ENCODE results near the gene FBXW8. TPM values are rescaled to one million over a fixed set of nuclear protein-coding genes. Genes with fewer than 3 reads are reported as not detected.

The FBXW8 gene
- total RNA-seq, 1 experiment from 2014 or later = 15.3 TPM

DNA sequence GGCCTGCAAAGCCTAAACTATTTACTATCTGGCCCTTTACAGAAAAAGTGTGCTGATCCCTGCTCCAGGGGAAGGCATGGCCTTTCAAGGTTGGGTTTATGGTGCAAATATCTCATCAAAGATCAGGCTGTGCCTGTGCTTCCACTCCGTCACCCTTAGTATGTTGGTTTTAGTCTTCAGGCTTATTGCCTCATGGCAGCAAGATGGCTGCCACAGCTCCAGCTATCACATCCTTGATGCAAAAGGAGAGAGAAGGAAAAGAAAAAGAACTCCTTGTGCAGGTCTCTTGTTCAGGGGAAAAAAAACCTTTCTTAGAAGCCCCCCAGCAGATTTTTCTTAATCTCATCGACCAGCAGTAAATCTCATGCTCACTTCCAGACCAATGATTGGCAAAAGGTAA, 20.4 kb upstream of the FBXW8 start:
- no peak overlapping the region for H2BK12ac ChIP-seq (ENCODE audit: insufficient read length, low read depth, low read length)
- no peak overlapping the region for H3K9ac ChIP-seq (ENCODE audit: extremely low read depth, insufficient read length, low read length)
- WGBS (ENCODE audit: extremely low coverage, insufficient read length, low lambda C conversion rate) = no CpG with 5 or more reads among the region's 2 CpGs

More for the DNA sequence above, 20.4 kb upstream of the FBXW8 start:
- Mint-ChIP-seq H3K9me3 (no peaks in the 10 kb centered on the region), H3K4me1 (peaks cover 2 to 3% of the 10 kb centered on the region in 2 experiments; a peak in 2 of 4 replicates), H3K36me3 (ENCODE audit: insufficient read depth in 1 of 3, low read depth in 3 of 3) (no peaks in the 10 kb centered on the region), H3K27me3 (ENCODE audit: low read depth) (peaks cover 35% of the 10 kb centered on the region), H3K4me3 (no peak overlapping the region), H3K27ac (no peak overlapping the region)
- Histone ChIP-seq H3K23me2 (ENCODE audit: insufficient read length, low read depth, low read length, poor library complexity, severe bottlenecking) (no peaks in the 10 kb centered on the region), H2BK20ac (ENCODE audit: low read depth, low read length, poor library complexity, severe bottlenecking) (no peak overlapping the region), H4K91ac (ENCODE audit: insufficient read length, low read depth, low read length) (no peak overlapping the region), H3K56ac (ENCODE audit: insufficient read length, low read depth, low read length) (no peak overlapping the region), H2BK15ac (ENCODE audit: low read depth, low read length) (no peak overlapping the region), H4K5ac (ENCODE audit: insufficient read length, low read depth, low read length) (no peak overlapping the region), H2BK5ac (ENCODE audit: insufficient read length, low read length) (no peak overlapping the region), H3K79me1 (ENCODE audit: insufficient read depth, low read depth, low read length, poor library complexity, severe bottlenecking) (no peaks in the 10 kb centered on the region), H2AFZ (ENCODE audit: low read length) (no peak overlapping the region), H3K23ac (ENCODE audit: insufficient read length, low read depth, low read length) (no peak overlapping the region), H3T11ph (ENCODE audit: low read length) (no peak overlapping the region), H3K79me2 (ENCODE audit: insufficient read depth, low read length) (no peaks in the 10 kb centered on the region), H3K4me1 (ENCODE audit: insufficient read depth, low read length) (no peaks in the 10 kb centered on the region), H2BK120ac (ENCODE audit: low read depth, low read length, poor library complexity, severe bottlenecking) (no peak overlapping the region), H3K18ac (ENCODE audit: insufficient read length, low read depth, low read length) (no peak overlapping the region), H2AK5ac (ENCODE audit: insufficient read length, low read length) (no peak overlapping the region), H3K27me3 (ENCODE audit: insufficient read depth, low read length) (no peaks in the 10 kb centered on the region), H4K20me1 (ENCODE audit: control insufficient read depth, insufficient read depth, insufficient read length) (no peaks in the 10 kb centered on the region), H3K14ac (ENCODE audit: insufficient read depth, low read length) (no peak overlapping the region), H3K4ac (ENCODE audit: low read depth, low read length) (no peak overlapping the region), H3K4me2 (ENCODE audit: insufficient read depth, insufficient read length, low read length) (no peak overlapping the region), H4K8ac (replicated peaks; ENCODE audit: insufficient read length, low read depth, low read length) (no peak overlapping the region), H3K27ac (ENCODE audit: insufficient read length, low read depth, low read length) (no peak overlapping the region), H3K9me3 (ENCODE audit: control insufficient read depth, low read depth, low read length) (no peaks in the 10 kb centered on the region)
- TF ChIP-seq, protein P1, sequence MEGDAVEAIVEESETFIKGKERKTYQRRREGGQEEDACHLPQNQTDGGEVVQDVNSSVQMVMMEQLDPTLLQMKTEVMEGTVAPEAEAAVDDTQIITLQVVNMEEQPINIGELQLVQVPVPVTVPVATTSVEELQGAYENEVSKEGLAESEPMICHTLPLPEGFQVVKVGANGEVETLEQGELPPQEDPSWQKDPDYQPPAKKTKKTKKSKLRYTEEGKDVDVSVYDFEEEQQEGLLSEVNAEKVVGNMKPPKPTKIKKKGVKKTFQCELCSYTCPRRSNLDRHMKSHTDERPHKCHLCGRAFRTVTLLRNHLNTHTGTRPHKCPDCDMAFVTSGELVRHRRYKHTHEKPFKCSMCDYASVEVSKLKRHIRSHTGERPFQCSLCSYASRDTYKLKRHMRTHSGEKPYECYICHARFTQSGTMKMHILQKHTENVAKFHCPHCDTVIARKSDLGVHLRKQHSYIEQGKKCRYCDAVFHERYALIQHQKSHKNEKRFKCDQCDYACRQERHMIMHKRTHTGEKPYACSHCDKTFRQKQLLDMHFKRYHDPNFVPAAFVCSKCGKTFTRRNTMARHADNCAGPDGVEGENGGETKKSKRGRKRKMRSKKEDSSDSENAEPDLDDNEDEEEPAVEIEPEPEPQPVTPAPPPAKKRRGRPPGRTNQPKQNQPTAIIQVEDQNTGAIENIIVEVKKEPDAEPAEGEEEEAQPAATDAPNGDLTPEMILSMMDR (conservative IDR thresholded peaks at IDR 0.05) = no peak
- DNase-seq = no peak
